ENCODE results near the gene CNTNAP2. TPM values are rescaled to one million over a fixed set of nuclear protein-coding genes. Genes with fewer than 3 reads are reported as not detected.

The CNTNAP2 gene
- total RNA-seq, 1 donor from 2014 or later, result 0.27 TPM

DNA sequence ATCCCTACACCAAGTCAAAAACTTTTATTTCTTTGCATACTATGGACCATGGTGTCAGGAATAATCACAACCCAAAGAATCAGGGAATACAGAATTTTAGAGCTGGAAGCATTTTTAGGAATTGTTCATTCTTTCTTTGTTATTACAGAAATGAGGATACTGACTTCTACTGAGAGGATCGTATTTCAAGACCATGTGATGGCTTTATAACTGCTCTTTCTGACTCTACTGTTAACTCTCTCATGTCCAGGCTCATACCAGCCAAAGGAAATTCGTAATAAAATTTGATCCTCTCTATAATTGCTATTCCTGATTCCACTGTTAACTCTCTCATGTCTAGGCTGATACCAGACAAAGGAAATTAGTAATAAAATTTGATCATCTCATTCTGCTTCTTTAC is 1423.1 kb downstream of the CNTNAP2 start:
- no peak for DNase-seq (ENCODE audit: low spot score)
- Mint-ChIP-seq H3K27ac (ENCODE audit: unreplicated experiment) (no peak overlapping the region), H3K27me3 (ENCODE audit: low read depth) (no peaks in the 10 kb centered on the region), H3K4me3 (ENCODE audit: unreplicated experiment) (no peak overlapping the region), H3K36me3 (ENCODE audit: low read depth) (peaks cover 3% of the 10 kb centered on the region), H3K4me1 (ENCODE audit: low read depth) (peaks cover 21% of the 10 kb centered on the region), H3K9me3 (ENCODE audit: low read depth) (peaks cover 9% of the 10 kb centered on the region)
- TF ChIP-seq, protein P1, sequence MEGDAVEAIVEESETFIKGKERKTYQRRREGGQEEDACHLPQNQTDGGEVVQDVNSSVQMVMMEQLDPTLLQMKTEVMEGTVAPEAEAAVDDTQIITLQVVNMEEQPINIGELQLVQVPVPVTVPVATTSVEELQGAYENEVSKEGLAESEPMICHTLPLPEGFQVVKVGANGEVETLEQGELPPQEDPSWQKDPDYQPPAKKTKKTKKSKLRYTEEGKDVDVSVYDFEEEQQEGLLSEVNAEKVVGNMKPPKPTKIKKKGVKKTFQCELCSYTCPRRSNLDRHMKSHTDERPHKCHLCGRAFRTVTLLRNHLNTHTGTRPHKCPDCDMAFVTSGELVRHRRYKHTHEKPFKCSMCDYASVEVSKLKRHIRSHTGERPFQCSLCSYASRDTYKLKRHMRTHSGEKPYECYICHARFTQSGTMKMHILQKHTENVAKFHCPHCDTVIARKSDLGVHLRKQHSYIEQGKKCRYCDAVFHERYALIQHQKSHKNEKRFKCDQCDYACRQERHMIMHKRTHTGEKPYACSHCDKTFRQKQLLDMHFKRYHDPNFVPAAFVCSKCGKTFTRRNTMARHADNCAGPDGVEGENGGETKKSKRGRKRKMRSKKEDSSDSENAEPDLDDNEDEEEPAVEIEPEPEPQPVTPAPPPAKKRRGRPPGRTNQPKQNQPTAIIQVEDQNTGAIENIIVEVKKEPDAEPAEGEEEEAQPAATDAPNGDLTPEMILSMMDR (IDR thresholded peaks at IDR 0.05), result no peak

DNA sequence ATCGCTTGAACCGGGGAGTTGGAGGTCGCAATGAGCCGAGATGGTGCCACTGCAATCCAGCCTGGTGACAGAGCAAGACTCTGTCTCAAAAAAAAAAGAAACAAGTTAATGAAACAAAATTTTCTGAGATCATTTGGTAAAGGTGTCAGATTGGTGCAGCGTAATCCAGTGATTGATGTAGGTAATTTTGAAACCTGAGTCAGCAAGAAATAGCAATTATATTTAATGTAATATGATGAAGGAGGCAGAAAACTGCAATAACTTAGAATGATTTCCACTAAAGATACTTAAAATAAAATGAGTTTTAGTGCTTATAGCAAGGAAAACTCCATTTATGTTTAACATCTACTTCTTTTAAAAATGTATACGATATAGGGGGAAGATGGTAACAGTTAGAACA is 1424.1 kb downstream of the CNTNAP2 start:
- Mint-ChIP-seq H3K27me3 (ENCODE audit: low read depth) (no peaks in the 10 kb centered on the region), H3K27ac (ENCODE audit: unreplicated experiment) (no peak overlapping the region), H3K4me1 (ENCODE audit: low read depth) (peaks cover 17% of the 10 kb centered on the region), H3K9me3 (ENCODE audit: low read depth) (peaks cover 11% of the 10 kb centered on the region), H3K4me3 (ENCODE audit: unreplicated experiment) (no peak overlapping the region), H3K36me3 (ENCODE audit: low read depth) (peaks cover 3% of the 10 kb centered on the region)
- TF ChIP-seq, protein P1 (IDR thresholded peaks at IDR 0.05), result no peak
- DNase-seq (ENCODE audit: low spot score), result no peak

DNA sequence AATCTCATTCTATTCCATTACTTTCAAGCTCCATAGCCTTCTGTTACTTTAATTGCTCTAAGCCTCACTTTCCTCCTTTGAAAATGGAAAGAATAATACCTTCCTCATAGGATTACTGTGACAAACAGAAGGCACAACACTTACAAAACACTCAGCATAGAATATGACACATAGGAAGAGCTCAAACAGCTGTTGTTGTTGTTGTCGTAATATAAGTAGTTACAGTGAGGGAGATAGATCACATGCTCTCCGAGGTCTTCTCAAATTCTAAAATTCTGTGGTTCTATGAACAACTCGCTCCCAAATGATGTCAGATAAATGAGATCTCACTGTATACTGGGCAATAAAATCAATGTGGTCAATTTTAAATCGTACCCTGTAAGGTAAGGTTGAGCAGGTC is 1424.7 kb downstream of the CNTNAP2 start:
- Mint-ChIP-seq H3K4me3 (ENCODE audit: unreplicated experiment) (no peak overlapping the region), H3K27ac (ENCODE audit: unreplicated experiment) (no peak overlapping the region), H3K4me1 (ENCODE audit: low read depth) (peaks cover 12% of the 10 kb centered on the region), H3K27me3 (ENCODE audit: low read depth) (no peaks in the 10 kb centered on the region), H3K36me3 (ENCODE audit: low read depth) (peaks cover 3% of the 10 kb centered on the region), H3K9me3 (ENCODE audit: low read depth) (peaks cover 14% of the 10 kb centered on the region)
- DNase-seq (ENCODE audit: low spot score), result no peak
- TF ChIP-seq, protein P1 (IDR thresholded peaks at IDR 0.05), result no peak

- TF ChIP-seq, protein P1 (IDR thresholded peaks at IDR 0.05), result peak; percentile 72
- Mint-ChIP-seq H3K27ac (ENCODE audit: unreplicated experiment) (no peak overlapping the region), H3K4me1 (ENCODE audit: low read depth) (no peaks in the 10 kb centered on the region), H3K27me3 (ENCODE audit: low read depth) (no peaks in the 10 kb centered on the region), H3K9me3 (ENCODE audit: low read depth) (peaks cover 20% of the 10 kb centered on the region), H3K36me3 (ENCODE audit: low read depth) (peaks cover 7% of the 10 kb centered on the region), H3K4me3 (ENCODE audit: unreplicated experiment) (no peak overlapping the region)
- DNase-seq (ENCODE audit: low spot score), result no peak
Observed at GRCh38 chr7:147547252-147547897, 1430.8 kb downstream of the CNTNAP2 start.

- TF ChIP-seq, protein P1 (IDR thresholded peaks at IDR 0.05), result no peak
- Mint-ChIP-seq H3K27me3 (ENCODE audit: low read depth) (no peaks in the 10 kb centered on the region), H3K36me3 (ENCODE audit: low read depth) (no peaks in the 10 kb centered on the region), H3K27ac (ENCODE audit: unreplicated experiment) (no peak overlapping the region), H3K9me3 (ENCODE audit: low read depth) (no peaks in the 10 kb centered on the region), H3K4me1 (ENCODE audit: low read depth) (no peaks in the 10 kb centered on the region), H3K4me3 (ENCODE audit: unreplicated experiment) (no peak overlapping the region)
- DNase-seq (ENCODE audit: low spot score), result no peak
Observed at GRCh38 chr7:147556317-147556716, 1439.7 kb downstream of the CNTNAP2 start.
